Psoas muscle (tissue), 8 donors: Measurements from ENCODE around the gene DPEP2. TPM values are rescaled to one million over a fixed set of nuclear protein-coding genes. Genes with fewer than 3 reads are reported as not detected.
"Not testable (repeated sequence)": the region's sequence is repeated elsewhere in the genome, so short reads cannot be mapped to it uniquely, and the experiment has no call there.

ENCODE experiments used
- ATAC-seq, 4 donors: fragments of 200-7000 bp; cut with Tn5 transposase; one replicate each; pipeline ENCODE4 v1.9.1; 2020; ENCODE audit warnings: moderate library complexity in 3 of 4, mild to moderate bottlenecking in 2 of 4
- DNase-seq, 2 donors: peaks; one replicate each; pipeline ENCODE4 v3.0.0-alpha.2; 2020
- H3K27ac ChIP-seq: fragments of 200-600 bp; one replicate; pipeline ENCODE4 v1.8.0; 2022
- H3K27me3 ChIP-seq, 3 donors: fragments of 200-600 bp in 1 of 3; one replicate each; pipeline versions ENCODE4 v1.6.1 to v1.8.0; 2013 to 2022; ENCODE audit warnings: low read length in 2 of 3, mild to moderate bottlenecking in 2 of 3, moderate library complexity in 1 of 3; ENCODE audit not compliant: insufficient read depth in 3 of 3
- H3K36me3 ChIP-seq, 2 donors: fragments of 200-600 bp in 1 of 2; one replicate each; pipeline versions ENCODE4 v1.6.1 to v1.8.0; 2013 to 2022; ENCODE audit warnings: low read depth in 1 of 2, mild to moderate bottlenecking in 1 of 2, moderate library complexity in 1 of 2; ENCODE audit not compliant: insufficient read depth in 1 of 2
- H3K4me1 ChIP-seq: fragments of 200-600 bp; one replicate; pipeline ENCODE4 v1.8.0; 2022
- H3K4me3 ChIP-seq: fragments of 200-600 bp; one replicate; pipeline ENCODE4 v1.8.0; 2022; ENCODE audit warnings: mild to moderate bottlenecking
- H3K9me3 ChIP-seq: fragments of 200-600 bp; one replicate; pipeline ENCODE4 v1.8.0; 2022
- CTCF ChIP-seq: fragments of 200-600 bp; IDR thresholded peaks from one replicate; pipeline ENCODE4 v1.8.0; 2022; ENCODE audit warnings: antibody characterized with exemption
- WGBS, 3 donors: extraction: QIAGEN DNeasy Blood & Tissue Kit; methylation state at CpG; one replicate each; pipeline versions ENCODE4 v1.1.6 to v1.1.7; 2013; 5-methylcytosine and 5-hydroxymethylcytosine counted together
- intact Hi-C, 2 donors: fragments of 100-400 bp; cut with DNase I; formaldehyde crosslinking; loops; one replicate each; pipeline versions ENCODE4 v1.11.0 to v1.14.2; 2022
- polyA plus RNA-seq, 3 donors: library from polyadenylated mRNA; stranded (reverse); fragments of 200-250 nt; gene quantifications; one replicate each; pipeline ENCODE4 v1.2.3, GENCODE V29; 2013
- total RNA-seq, 4 donors: library from RNA; stranded (reverse); fragmentation: NEBNext Ultra II Directional in 2 of 4; extraction: Animal tissue kit (Norgen Biotek cat#: 25700) in 2 of 4; gene quantifications; one replicate each; pipeline versions ENCODE4 v1.2.1 to v1.2.4, GENCODE V29; 2021 to 2023
- donor health status: healthy with polysubstance abuse.
- donor health status: DM: no; HTN: no; CAD: no; lungs with moderate emphysema.
- donor health status: Bipolar disorder and iron deficiency.
- donor health status: healthy.
- donor health status: DM: yes; HTN: yes; CAD: no.
- donor health status: DM: no; HTN: no; CAD: no.
- donor health status: DM: no; HTN: no; CAD: no.
- donor health status: DM: yes; HTN: yes; CAD: no.

DPEP2 gene
- total and polyA plus RNA-seq, 7 donors: 0.23 to 1.1 (median 0.28) TPM; not detected in 1

- Histone ChIP-seq H3K4me1 (no peaks in the 10 kb centered on the region), H3K36me3 (no peaks in the 10 kb centered on the region), H3K27me3 (no peaks in the 10 kb centered on the region), H3K27ac (no peak overlapping the region), H3K9me3 (no peaks in the 10 kb centered on the region), H3K4me3 (no peak overlapping the region)
- 72 to 85% (median 73%) methylated on average over 14 of the region's 14 CpGs for WGBS, 3 donors
- no peak for TF ChIP-seq CTCF
- DNase-seq (no peak), ATAC-seq (no peak)
- intact Hi-C loops: no loop called here
Observed at GRCh38 chr16:67975321-67976105, 23.8 kb downstream of the DPEP2 start.

GRCh38 chr16:67972285-67972684, 27.0 kb downstream of the DPEP2 start:
- DNase-seq, ATAC-seq, H3K9me3 ChIP-seq, H3K27me3 ChIP-seq, intact Hi-C loops, H3K4me3 ChIP-seq, H3K27ac ChIP-seq, H3K4me1 ChIP-seq, H3K36me3 ChIP-seq: not testable (repeated sequence)
- 89 to 92% (median 89%) methylated on average over 7 of the region's 7 CpGs for WGBS, 3 donors

GRCh38 chr16:67971111-67971510, 28.2 kb downstream of the DPEP2 start:
- Histone ChIP-seq H3K27me3 (no peaks in the 10 kb centered on the region), H3K4me1 (peaks cover 14% of the 10 kb centered on the region), H3K4me3 (no peak overlapping the region), H3K27ac (no peak overlapping the region), H3K36me3 (no peaks in the 10 kb centered on the region), H3K9me3 (no peaks in the 10 kb centered on the region)
- WGBS, 3 donors: 70 to 92% (median 75%) methylated on average over 9 of the region's 9 CpGs
- intact Hi-C loops: no loop called here
- DNase-seq: no peak
- TF ChIP-seq CTCF: no peak
- no peak for ATAC-seq

- no peak for DNase-seq
- Histone ChIP-seq H3K9me3 (no peaks in the 10 kb centered on the region), H3K27me3 (no peaks in the 10 kb centered on the region), H3K36me3 (no peaks in the 10 kb centered on the region), H3K4me3 (peak overlapping the region; percentile 88), H3K4me1 (peaks cover 30% of the 10 kb centered on the region), H3K27ac (peak overlapping the region; percentile 91)
- TF ChIP-seq CTCF: no peak
- intact Hi-C loops: no loop called here
- no peak for ATAC-seq
- WGBS, 3 donors: 63 to 65% (median 63%) methylated on average over 39 to 40 of the region's 40 CpGs
Observed at GRCh38 chr16:67969254-67970039, 29.8 kb downstream of the DPEP2 start.
